Ovary (tissue), 3 donors: ENCODE measurements around the gene YIPF7.

Source experiments
- EP300 ChIP-seq: sonication (generic); formaldehyde crosslinking; IDR thresholded peaks from one replicate; pipeline ENCODE4 v1.6.1; 2017; ENCODE audit warnings: antibody characterized with exemption
- POLR2A ChIP-seq: fragments of 450-650 bp; IDR thresholded peaks from one replicate; pipeline ENCODE4 v1.6.1; 2017; ENCODE audit warnings: antibody characterized with exemption, mild to moderate bottlenecking, moderate library complexity
- TF ChIP-seq, protein P1 (sequence below), 3 donors: fragments of 450-650 bp in 2 of 3; fragments of 200-600 bp in 1 of 3; IDR thresholded peaks; one replicate each; pipeline versions ENCODE4 v1.5.1 to v1.8.0; 2016 to 2022; ENCODE audit warnings: antibody characterized with exemption in 3 of 3, mild to moderate bottlenecking in 1 of 3
- donor health status: DM: no; HTN: no; CAD: no.

DNA sequence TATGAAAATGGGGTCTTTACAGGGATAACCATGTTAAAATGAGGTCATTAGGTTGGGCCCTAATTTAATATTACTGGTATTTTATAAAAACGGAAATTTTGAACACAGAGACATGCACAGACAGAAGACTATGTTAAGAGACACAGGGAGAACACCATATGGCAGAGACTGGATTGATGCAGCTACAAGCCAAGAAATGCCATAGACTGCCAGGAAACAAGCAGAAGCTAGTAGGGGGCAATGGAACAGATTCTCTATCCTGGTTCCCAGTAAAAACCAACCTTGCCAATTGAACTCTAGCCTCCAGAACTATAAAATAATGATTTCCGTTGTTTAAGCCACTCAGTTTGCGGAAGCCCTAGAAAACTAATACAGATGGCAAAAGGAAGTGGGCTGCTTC is 20.2 kb upstream of the YIPF7 start:
- TF ChIP-seq, protein P1, sequence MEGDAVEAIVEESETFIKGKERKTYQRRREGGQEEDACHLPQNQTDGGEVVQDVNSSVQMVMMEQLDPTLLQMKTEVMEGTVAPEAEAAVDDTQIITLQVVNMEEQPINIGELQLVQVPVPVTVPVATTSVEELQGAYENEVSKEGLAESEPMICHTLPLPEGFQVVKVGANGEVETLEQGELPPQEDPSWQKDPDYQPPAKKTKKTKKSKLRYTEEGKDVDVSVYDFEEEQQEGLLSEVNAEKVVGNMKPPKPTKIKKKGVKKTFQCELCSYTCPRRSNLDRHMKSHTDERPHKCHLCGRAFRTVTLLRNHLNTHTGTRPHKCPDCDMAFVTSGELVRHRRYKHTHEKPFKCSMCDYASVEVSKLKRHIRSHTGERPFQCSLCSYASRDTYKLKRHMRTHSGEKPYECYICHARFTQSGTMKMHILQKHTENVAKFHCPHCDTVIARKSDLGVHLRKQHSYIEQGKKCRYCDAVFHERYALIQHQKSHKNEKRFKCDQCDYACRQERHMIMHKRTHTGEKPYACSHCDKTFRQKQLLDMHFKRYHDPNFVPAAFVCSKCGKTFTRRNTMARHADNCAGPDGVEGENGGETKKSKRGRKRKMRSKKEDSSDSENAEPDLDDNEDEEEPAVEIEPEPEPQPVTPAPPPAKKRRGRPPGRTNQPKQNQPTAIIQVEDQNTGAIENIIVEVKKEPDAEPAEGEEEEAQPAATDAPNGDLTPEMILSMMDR (IDR thresholded peaks at IDR 0.05), result no peak
- no peak for TF ChIP-seq POLR2A
- no peak for TF ChIP-seq EP300
